Naive thymus-derived CD8-positive, alpha-beta T cell (primary cell): ENCODE measurements around the gene ADSS1. TPM values are rescaled to one million over a fixed set of nuclear protein-coding genes. Genes with fewer than 3 reads are reported as not detected.
A peak's percentile ranks its signal among the peaks of the same experiment; 100 is the strongest.

Experiments used
- ATAC-seq, 2 donors: fragments of 150-1000 bp; cut with Tn5 transposase in 1 of 2; sonication (Bioruptor Pico), chemical (Tn5 transposase) in 1 of 2; 1 replicate in 1 of 2; 2 replicates in 1 of 2; pipeline ENCODE4 v1.10.0; 2021; ENCODE audit warnings: mild to moderate bottlenecking in 2 of 2, moderate library complexity in 2 of 2
- POLR2A ChIA-PET: fragments of 350-600 bp; sonication (Branson Sonifier 250); formaldehyde crosslinking; loops from one replicate; lab custom pipeline; 2021; ENCODE audit warnings: antibody characterized with exemption; lab: Charles Lee
- DNase-seq, 10 donors: peaks; one replicate each; pipeline versions ENCODE4 v3.0.0 to v3.0.0-alpha.2; 2020 to 2022
- H3K27ac Mint-ChIP-seq, 10 donors: one replicate each; pipeline ENCODE4 v1.8.0; 2020 to 2022; ENCODE audit warnings: mild to moderate bottlenecking in 10 of 10, mixed read lengths in 10 of 10, moderate library complexity in 4 of 10, inconsistent platforms in 1 of 10
- H3K27me3 Mint-ChIP-seq, 5 donors: one replicate each; pipeline ENCODE4 v1.8.0; 2021 to 2022; ENCODE audit warnings: mixed read lengths in 5 of 5
- H3K36me3 Mint-ChIP-seq, 3 donors: one replicate each; pipeline ENCODE4 v1.8.0; 2020 to 2022; ENCODE audit warnings: mixed read lengths in 3 of 3, mild to moderate bottlenecking in 2 of 3, inconsistent platforms in 1 of 3
- H3K4me1 Mint-ChIP-seq, 4 donors: one replicate each; pipeline ENCODE4 v1.8.0; 2021 to 2022; ENCODE audit warnings: mixed read lengths in 4 of 4
- H3K4me3 Mint-ChIP-seq, 10 donors: one replicate each; pipeline ENCODE4 v1.8.0; 2020 to 2022; ENCODE audit warnings: mild to moderate bottlenecking in 10 of 10, mixed read lengths in 10 of 10, moderate library complexity in 6 of 10, inconsistent platforms in 1 of 10
- H3K9me3 Mint-ChIP-seq, 9 donors: one replicate each; pipeline ENCODE4 v1.8.0; 2020 to 2022; ENCODE audit warnings: mixed read lengths in 9 of 9, mild to moderate bottlenecking in 3 of 9, inconsistent platforms in 1 of 9, moderate library complexity in 1 of 9
- polyA plus RNA-seq, 3 donors: library from polyadenylated mRNA; unstranded; fragments of 300-500 nt; fragmentation: Illumina TruSeq; gene quantifications; one replicate each; pipeline ENCODE4 v1.2.3, GENCODE V29; 2021
- total RNA-seq, 8 experiments: library from RNA in 2 of 8; stranded (reverse) in 2 of 8; gene quantifications; one replicate each; pipeline ENCODE4 v1.2.3 and lab custom pipeline; 2021 to 2026

The ADSS1 gene
- total and polyA plus RNA-seq, 5 experiments from 2014 or later: 0.61 to 5.5 (median 3.1) TPM

- POLR2A ChIA-PET: no interaction called here
- Mint-ChIP-seq H3K27me3 (no peaks in the 10 kb centered on the region), H3K4me3 (no peak overlapping the region), H3K36me3 (peaks cover 0 to 25% (median 0%) of the 10 kb centered on the region in 3 donors), H3K27ac (no peak overlapping the region), H3K4me1 (no peaks in the 10 kb centered on the region), H3K9me3 (no peaks in the 10 kb centered on the region)
- DNase-seq (no peak), ATAC-seq (no peak)
Observed at GRCh38 chr14:104714066-104714465, 10.0 kb upstream of the ADSS1 start.

DNA sequence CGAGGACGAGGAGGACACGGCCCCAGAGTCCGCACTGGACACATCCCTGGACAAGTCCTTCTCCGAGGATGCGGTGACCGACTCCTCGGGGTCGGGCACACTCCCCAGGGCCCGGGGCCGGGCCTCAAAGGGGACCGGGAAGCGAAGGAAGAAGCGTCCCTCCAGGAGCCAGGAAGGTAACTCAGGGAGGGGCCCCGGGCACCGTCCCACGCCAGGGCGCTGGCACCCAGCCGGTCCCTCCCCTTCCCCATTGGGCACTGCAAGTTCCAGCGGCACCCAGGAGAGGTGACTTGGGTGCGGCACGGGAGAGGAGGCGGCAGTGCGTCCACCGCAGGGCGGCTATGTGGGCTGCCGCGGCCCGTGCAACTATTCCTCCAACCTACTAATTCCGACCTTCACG lies 9.3 kb upstream of the ADSS1 start:
- Mint-ChIP-seq H3K27me3 (no peaks in the 10 kb centered on the region), H3K9me3 (no peaks in the 10 kb centered on the region), H3K36me3 (peaks cover 0 to 25% (median 0%) of the 10 kb centered on the region in 3 donors), H3K4me1 (no peaks in the 10 kb centered on the region), H3K4me3 (no peak overlapping the region), H3K27ac (no peak overlapping the region)
- POLR2A ChIA-PET: no interaction called here
- DNase-seq (no peak), ATAC-seq (no peak)

GRCh38 chr14:104715416-104715815 lies 8.6 kb upstream of the ADSS1 start:
- DNase-seq (no peak), ATAC-seq (no peak)
- H3K27me3 Mint-ChIP-seq: no peaks in the 10 kb centered on the region
- peaks cover 0 to 2% (median 0%) of the 10 kb centered on the region in 4 donors for H3K4me1 Mint-ChIP-seq
- POLR2A ChIA-PET: no interaction called here
- H3K4me3 Mint-ChIP-seq: no peak overlapping the region
- H3K9me3 Mint-ChIP-seq: no peaks in the 10 kb centered on the region
- H3K27ac Mint-ChIP-seq: peak overlapping the region in 1 of 10 donors; percentile 24
- H3K36me3 Mint-ChIP-seq: peaks cover 0 to 28% (median 0%) of the 10 kb centered on the region in 3 donors

GRCh38 chr14:104715871-104716270 lies 8.2 kb upstream of the ADSS1 start:
- DNase-seq (no peak), ATAC-seq (no peak)
- POLR2A ChIA-PET: no interaction called here
- H3K9me3 Mint-ChIP-seq: no peaks in the 10 kb centered on the region
- no peak overlapping the region for H3K4me3 Mint-ChIP-seq
- H3K27me3 Mint-ChIP-seq: no peaks in the 10 kb centered on the region
- peaks cover 0 to 28% (median 0%) of the 10 kb centered on the region in 3 donors for H3K36me3 Mint-ChIP-seq
- peak overlapping the region in 1 of 10 donors; percentile 24 for H3K27ac Mint-ChIP-seq
- peaks cover 0 to 2% (median 0%) of the 10 kb centered on the region in 4 donors for H3K4me1 Mint-ChIP-seq

DNA sequence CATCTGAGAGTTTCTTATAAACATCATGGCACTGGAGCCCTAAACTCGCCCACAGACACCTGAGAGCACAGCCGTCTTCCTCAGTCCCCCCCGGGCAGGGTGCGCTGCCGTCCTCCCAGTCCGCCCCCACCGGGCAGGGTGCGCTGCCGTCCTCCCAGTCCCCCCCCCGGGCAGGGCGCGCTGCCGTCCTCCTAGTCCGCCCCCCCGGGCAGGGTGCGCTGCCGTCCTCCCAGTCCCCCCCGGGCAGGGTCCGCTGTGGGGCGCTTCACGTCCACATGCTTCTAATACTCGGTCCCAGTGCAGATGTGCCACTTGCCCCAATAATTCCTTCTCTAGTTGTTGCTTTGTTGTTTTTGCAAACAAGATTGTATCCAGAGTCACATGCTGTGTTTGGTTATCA lies 6.9 kb upstream of the ADSS1 start:
- Mint-ChIP-seq H3K27me3 (no peaks in the 10 kb centered on the region), H3K9me3 (no peaks in the 10 kb centered on the region), H3K4me3 (no peak overlapping the region), H3K36me3 (peaks cover 0 to 28% (median 0%) of the 10 kb centered on the region in 3 donors), H3K27ac (peak overlapping the region in 2 of 10 donors; percentile 25 to 31), H3K4me1 (peaks cover 0 to 2% (median 0%) of the 10 kb centered on the region in 4 donors)
- POLR2A ChIA-PET: no interaction called here
- ATAC-seq: no peak
- DNase-seq: no peak

DNA sequence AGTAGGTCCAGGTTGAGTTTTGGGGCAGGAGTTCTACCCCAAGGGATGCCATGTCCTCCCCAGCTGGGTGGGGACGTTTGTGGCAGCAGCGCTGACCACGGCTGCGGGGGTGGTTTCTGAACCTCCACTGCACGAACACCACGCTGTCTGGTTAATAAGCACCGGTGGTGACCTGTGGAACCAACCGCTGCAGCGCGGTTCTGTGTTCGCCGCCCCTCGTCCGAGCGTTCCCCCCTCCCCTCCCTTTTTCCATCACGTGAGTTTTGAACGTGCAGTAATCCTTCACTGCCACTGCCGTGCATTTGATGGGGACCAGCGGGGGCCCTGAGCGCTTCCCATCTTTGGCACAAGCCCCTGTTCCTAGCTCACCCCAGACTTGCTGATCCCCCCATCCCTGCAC lies 6.4 kb upstream of the ADSS1 start:
- no peak overlapping the region for H3K4me3 Mint-ChIP-seq
- ATAC-seq (no peak), DNase-seq (no peak)
- H3K27ac Mint-ChIP-seq: peak overlapping the region in 1 of 10 donors; percentile 25
- POLR2A ChIA-PET: no interaction called here
- H3K36me3 Mint-ChIP-seq: peaks cover 0 to 28% (median 0%) of the 10 kb centered on the region in 3 donors
- no peaks in the 10 kb centered on the region for H3K9me3 Mint-ChIP-seq
- peaks cover 0 to 2% (median 0%) of the 10 kb centered on the region in 4 donors for H3K4me1 Mint-ChIP-seq
- no peaks in the 10 kb centered on the region for H3K27me3 Mint-ChIP-seq

DNA sequence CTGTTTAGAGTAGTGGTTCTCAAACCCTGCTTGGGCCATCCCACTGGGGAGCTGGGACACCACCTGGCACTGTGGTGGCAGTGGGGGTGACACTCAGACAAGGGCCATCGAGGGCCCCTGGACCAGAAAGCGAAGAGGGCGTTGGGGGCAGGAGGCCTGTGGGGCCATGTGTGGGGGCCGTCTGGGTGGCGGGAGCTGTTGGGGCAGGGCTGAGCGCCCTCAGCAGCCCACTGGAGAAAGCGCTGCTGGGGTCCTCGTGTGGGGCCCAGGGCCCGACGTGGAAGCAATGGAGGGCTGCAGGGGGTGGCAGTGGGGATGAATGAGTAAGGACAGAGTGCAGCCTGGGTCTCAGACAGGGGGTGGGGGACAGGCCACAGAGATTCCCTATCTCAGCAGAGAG lies 5.9 kb upstream of the ADSS1 start:
- Mint-ChIP-seq H3K27me3 (no peaks in the 10 kb centered on the region), H3K9me3 (no peaks in the 10 kb centered on the region), H3K27ac (no peak overlapping the region), H3K4me1 (peaks cover 0 to 2% (median 0%) of the 10 kb centered on the region in 4 donors), H3K4me3 (no peak overlapping the region), H3K36me3 (peaks cover 0 to 26% (median 0%) of the 10 kb centered on the region in 3 donors)
- POLR2A ChIA-PET: no interaction called here
- DNase-seq (no peak), ATAC-seq (no peak)

GRCh38 chr14:104718871-104719270 lies 5.2 kb upstream of the ADSS1 start:
- ATAC-seq (no peak), DNase-seq (no peak)
- Mint-ChIP-seq H3K9me3 (no peaks in the 10 kb centered on the region), H3K27me3 (no peaks in the 10 kb centered on the region), H3K4me1 (peaks cover 0 to 2% (median 0%) of the 10 kb centered on the region in 4 donors), H3K36me3 (peaks cover 0 to 21% (median 0%) of the 10 kb centered on the region in 3 donors), H3K27ac (no peak overlapping the region), H3K4me3 (no peak overlapping the region)
- POLR2A ChIA-PET: interaction anchor here (0.8 kb wide), 1 partner anchor 33 kb away, joined by 4 read pairs; no protein-coding TSS in a partner anchor

- Mint-ChIP-seq H3K36me3 (peaks cover 0 to 16% (median 0%) of the 10 kb centered on the region in 3 donors), H3K4me3 (no peak overlapping the region), H3K9me3 (no peaks in the 10 kb centered on the region), H3K27me3 (no peaks in the 10 kb centered on the region), H3K4me1 (peaks cover 0 to 2% (median 0%) of the 10 kb centered on the region in 4 donors), H3K27ac (no peak overlapping the region)
- POLR2A ChIA-PET: interaction anchor here (0.8 kb wide), 1 partner anchor 33 kb away, joined by 4 read pairs; no protein-coding TSS in a partner anchor
- DNase-seq (no peak), ATAC-seq (no peak)
Observed at GRCh38 chr14:104719343-104719742, 4.7 kb upstream of the ADSS1 start.

GRCh38 chr14:104721505-104722431 lies 2.3 kb upstream of the ADSS1 start:
- Mint-ChIP-seq H3K36me3 (peaks cover 0 to 6% (median 0%) of the 10 kb centered on the region in 3 donors), H3K27me3 (no peaks in the 10 kb centered on the region), H3K4me3 (peak overlapping the region in 3 of 10 donors; percentile 18 to 41 (median 40)), H3K9me3 (no peaks in the 10 kb centered on the region), H3K4me1 (peaks cover 0 to 5% (median 2%) of the 10 kb centered on the region in 4 donors), H3K27ac (peak overlapping the region in 2 of 10 donors; percentile 49 to 62)
- ATAC-seq: no peak
- no peak for DNase-seq
- POLR2A ChIA-PET: interaction anchor here (1.0 to 2.3 kb wide), 2 partner anchors 23 to 31 kb away, joined by 3 to 7 read pairs; partner anchors contain the start of gene SIVA1

GRCh38 chr14:104722938-104723650 lies 935 bp upstream of the ADSS1 start:
- H3K36me3 Mint-ChIP-seq: peaks cover 0 to 3% (median 0%) of the 10 kb centered on the region in 3 donors
- H3K4me1 Mint-ChIP-seq: peaks cover 0 to 5% (median 4%) of the 10 kb centered on the region in 4 donors
- H3K27ac Mint-ChIP-seq: peak overlapping the region in 1 of 10 donors; percentile 25
- no peaks in the 10 kb centered on the region for H3K27me3 Mint-ChIP-seq
- POLR2A ChIA-PET: interaction anchor here (1.0 to 2.3 kb wide), 4 partner anchors 24 to 102 kb away, joined by 3 to 7 read pairs (median 5); partner anchors contain the start of gene SIVA1
- H3K9me3 Mint-ChIP-seq: no peaks in the 10 kb centered on the region
- DNase-seq (no peak), ATAC-seq (no peak)
- H3K4me3 Mint-ChIP-seq: peak overlapping the region in 5 of 10 donors; percentile 8 to 70 (median 47)

DNA sequence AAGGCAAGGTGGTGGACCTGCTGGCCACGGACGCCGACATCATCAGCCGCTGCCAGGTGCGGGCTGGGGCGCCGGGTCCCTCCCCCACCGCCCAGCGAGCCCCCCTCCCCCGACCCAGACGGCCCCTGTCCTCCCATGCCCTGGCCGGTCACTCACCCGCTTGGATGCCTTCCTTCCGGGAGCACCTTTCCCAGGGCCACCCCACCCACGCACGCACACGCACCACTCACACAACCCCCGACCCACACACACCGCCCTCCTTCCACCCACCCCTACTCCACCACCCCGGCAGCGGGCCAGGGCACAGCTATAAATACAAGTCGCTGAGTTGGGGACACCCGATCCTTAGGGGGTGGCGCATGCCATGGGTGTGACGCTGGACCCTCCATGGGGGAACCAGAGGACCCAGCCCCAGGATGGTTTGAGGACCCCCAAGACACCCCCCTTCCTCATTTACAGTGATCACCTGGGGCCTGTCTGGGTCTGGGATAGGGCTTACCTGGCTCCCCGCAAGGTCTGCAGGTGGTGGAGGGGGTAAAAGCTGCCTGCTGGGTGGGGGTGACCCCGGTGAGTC lies 465 bp downstream of the ADSS1 start:
- DNase-seq (peak in 3 of 10 donors; percentile 10 to 28 (median 11)), ATAC-seq (peak; percentile 34 to 36)
- Mint-ChIP-seq H3K27me3 (no peaks in the 10 kb centered on the region), H3K36me3 (peaks cover 0 to 3% (median 0%) of the 10 kb centered on the region in 3 donors), H3K27ac (peak overlapping the region in 1 of 10 donors; percentile 7), H3K4me3 (peak overlapping the region; percentile 33 to 69 (median 50)), H3K4me1 (peaks cover 0 to 5% (median 4%) of the 10 kb centered on the region in 4 donors), H3K9me3 (no peaks in the 10 kb centered on the region)
- POLR2A ChIA-PET: interaction anchor here (1.0 kb wide), 2 partner anchors 28 to 30 kb away, joined by 3 read pairs; no protein-coding TSS in a partner anchor
